Measurements from ENCODE around the gene ARGLU1.
"Not testable (repeated sequence)": the region's sequence is repeated elsewhere in the genome, so short reads cannot be mapped to it uniquely, and the experiment has no call there.

The ARGLU1 gene

GRCh38 chr13:106567474-106568298, at the start of gene ARGLU1:
TSS of gene ARGLU1 (minus strand) at chr13:106568137. CDS start at chr13:106567919, 218 bp downstream.
- peak; percentile 94 for DNase-seq (ENCODE audit: low read depth)

GRCh38 chr13:106617561-106617960, 49.6 kb upstream of the ARGLU1 start:
- DNase-seq (ENCODE audit: low read depth), result no peak

- DNase-seq (ENCODE audit: low read depth), result no peak
Measured at GRCh38 chr13:106616729-106617128, 48.8 kb upstream of the ARGLU1 start.

GRCh38 chr13:106614874-106615273, 46.9 kb upstream of the ARGLU1 start:
- DNase-seq (ENCODE audit: low read depth), result no peak

- DNase-seq (ENCODE audit: low read depth), result no peak
Measured at GRCh38 chr13:106612688-106613087, 44.8 kb upstream of the ARGLU1 start.

- DNase-seq (ENCODE audit: low read depth), result no peak
Measured at GRCh38 chr13:106610486-106610885, 42.5 kb upstream of the ARGLU1 start.

- no peak for DNase-seq (ENCODE audit: low read depth)
Measured at GRCh38 chr13:106609116-106609515, 41.2 kb upstream of the ARGLU1 start.

- no peak for DNase-seq (ENCODE audit: low read depth)
Measured at GRCh38 chr13:106603546-106603945, 35.6 kb upstream of the ARGLU1 start.

GRCh38 chr13:106602178-106602577, 34.2 kb upstream of the ARGLU1 start:
- DNase-seq (ENCODE audit: low read depth), result no peak

GRCh38 chr13:106601489-106601888, 33.6 kb upstream of the ARGLU1 start:
- no peak for DNase-seq (ENCODE audit: low read depth)

GRCh38 chr13:106600798-106601135, 32.8 kb upstream of the ARGLU1 start:
- not testable (repeated sequence) for DNase-seq (ENCODE audit: low read depth)

- DNase-seq (ENCODE audit: low read depth), result no peak
Measured at GRCh38 chr13:106599875-106600797, 32.2 kb upstream of the ARGLU1 start.

GRCh38 chr13:106597749-106598395, 29.9 kb upstream of the ARGLU1 start:
- no peak for DNase-seq (ENCODE audit: low read depth)

GRCh38 chr13:106597186-106597585, 29.2 kb upstream of the ARGLU1 start:
- DNase-seq (ENCODE audit: low read depth), result no peak

- no peak for DNase-seq (ENCODE audit: low read depth)
Measured at GRCh38 chr13:106596275-106596937, 28.5 kb upstream of the ARGLU1 start.

- no peak for DNase-seq (ENCODE audit: low read depth)
Measured at GRCh38 chr13:106595625-106596024, 27.7 kb upstream of the ARGLU1 start.

GRCh38 chr13:106594980-106595379, 27.0 kb upstream of the ARGLU1 start:
- no peak for DNase-seq (ENCODE audit: low read depth)

- no peak for DNase-seq (ENCODE audit: low read depth)
Measured at GRCh38 chr13:106593132-106593531, 25.2 kb upstream of the ARGLU1 start.

GRCh38 chr13:106591299-106591698, 23.4 kb upstream of the ARGLU1 start:
- DNase-seq (ENCODE audit: low read depth), result no peak

GRCh38 chr13:106589716-106590115, 21.8 kb upstream of the ARGLU1 start:
- DNase-seq (ENCODE audit: low read depth), result no peak

GRCh38 chr13:106588367-106588766, 20.4 kb upstream of the ARGLU1 start:
- no peak for DNase-seq (ENCODE audit: low read depth)

GRCh38 chr13:106587787-106588186, 19.9 kb upstream of the ARGLU1 start:
- no peak for DNase-seq (ENCODE audit: low read depth)
